Keratinocyte (primary cell): ENCODE measurements around the gene FUT8.

Experiments
- CTCF ChIP-seq, 3 experiments: IDR thresholded peaks in 1 of 3; conservative IDR thresholded peaks in 1 of 3; optimal IDR thresholded peaks in 1 of 3; 2 replicates in 2 of 3; 3 replicates in 1 of 3; pipeline versions ENCODE3 to v1.5.1; 2011; ENCODE audit warnings: low read length in 3 of 3, mild to moderate bottlenecking in 3 of 3, moderate library complexity in 2 of 3, control low read depth in 1 of 3, inconsistent platforms in 1 of 3; ENCODE audit not compliant: insufficient read depth in 2 of 3; ENCODE audit errors: extremely low read depth in 1 of 3
- EZH2 ChIP-seq: IDR thresholded peaks from one replicate; pipeline ENCODE4 v1.6.1; 2012; ENCODE audit warnings: inconsistent platforms, mild to moderate bottlenecking, low read length, moderate library complexity

- TF ChIP-seq CTCF (optimal IDR thresholded peaks at IDR 0.05 in 1 of 3, IDR thresholded peaks at IDR 0.05 in 1 of 3, conservative IDR thresholded peaks at IDR 0.05 in 1 of 3; ENCODE audit: extremely low read depth in 1 of 3, insufficient read depth in 2 of 3, low read length in 3 of 3) (no peak), EZH2 (no peak)
These were observed 249.3 kb downstream of the FUT8 start for GRCh38 chr14:65661865-65662264.
